Measurements from ENCODE around the gene FAF1.

Gene FAF1

GRCh38 chr1:50620680-50621329 lies 339.3 kb downstream of the FAF1 start:
- DNase-seq, result peak; percentile 60 to 78

GRCh38 chr1:50615036-50615750 lies 344.9 kb downstream of the FAF1 start:
- no peak for DNase-seq

GRCh38 chr1:50611675-50612074 lies 348.4 kb downstream of the FAF1 start:
- DNase-seq, result peak in 1 of 2 experiments; percentile 41

GRCh38 chr1:50610563-50610962 lies 349.5 kb downstream of the FAF1 start:
- peak; percentile 72 to 92 for DNase-seq

GRCh38 chr1:50609508-50609907 lies 350.6 kb downstream of the FAF1 start:
- DNase-seq, result no peak

- peak; percentile 75 to 78 for DNase-seq
These were observed 354.7 kb downstream of the FAF1 start for GRCh38 chr1:50605186-50605875.

GRCh38 chr1:50604580-50604979 lies 355.5 kb downstream of the FAF1 start:
- no peak for DNase-seq

GRCh38 chr1:50603274-50604271 lies 356.5 kb downstream of the FAF1 start:
- no peak for DNase-seq

- no peak for DNase-seq
These were observed 360.5 kb downstream of the FAF1 start for GRCh38 chr1:50599546-50599945.

GRCh38 chr1:50595874-50596273 lies 364.2 kb downstream of the FAF1 start:
- DNase-seq, result no peak

GRCh38 chr1:50593515-50593914 lies 366.6 kb downstream of the FAF1 start:
- DNase-seq, result no peak

GRCh38 chr1:50591598-50591997 lies 368.5 kb downstream of the FAF1 start:
- no peak for DNase-seq

GRCh38 chr1:50582346-50582745 lies 377.7 kb downstream of the FAF1 start:
- DNase-seq, result no peak

- DNase-seq, result peak; percentile 13 to 61
These were observed 390.0 kb downstream of the FAF1 start for GRCh38 chr1:50570066-50570468.

GRCh38 chr1:50568782-50569181 lies 391.3 kb downstream of the FAF1 start:
- no peak for DNase-seq

GRCh38 chr1:50566405-50566804 lies 393.7 kb downstream of the FAF1 start:
- DNase-seq, result peak in 1 of 2 experiments; percentile 20

- no peak for DNase-seq
These were observed 395.6 kb downstream of the FAF1 start for GRCh38 chr1:50564417-50564816.

- DNase-seq, result no peak
These were observed 398.0 kb downstream of the FAF1 start for GRCh38 chr1:50562106-50562505.

- DNase-seq, result peak; percentile 21 to 61
These were observed 400.6 kb downstream of the FAF1 start for GRCh38 chr1:50559421-50559820.

GRCh38 chr1:50553921-50554320 lies 406.1 kb downstream of the FAF1 start:
- DNase-seq, result no peak

- no peak for DNase-seq
These were observed 411.8 kb downstream of the FAF1 start for GRCh38 chr1:50548243-50548642.

- no peak for DNase-seq
These were observed 417.7 kb downstream of the FAF1 start for GRCh38 chr1:50542362-50542761.

- no peak for DNase-seq
These were observed 421.6 kb downstream of the FAF1 start for GRCh38 chr1:50538476-50538875.
